H9 (cell line): Measurements from ENCODE around the gene VPS26B. TPM values are rescaled to one million over a fixed set of nuclear protein-coding genes. Genes with fewer than 3 reads are reported as not detected.

ENCODE experiments used
- DNase-seq: peaks from one replicate; pipeline ENCODE4 v3.0.0-alpha.2; 2017
- H2AFZ ChIP-seq: one replicate; pipeline ENCODE4 v1.6.1; 2013; ENCODE audit warnings: mild to moderate bottlenecking, low read length, control low read depth, moderate library complexity
- H2AK5ac ChIP-seq: 2 replicates; pipeline ENCODE4 v1.6.1; 2013; ENCODE audit warnings: low read length, control low read depth, mixed read lengths; ENCODE audit not compliant: insufficient read length
- H2BK120ac ChIP-seq: one replicate; pipeline ENCODE4 v1.6.1; 2013; ENCODE audit warnings: low read depth, mild to moderate bottlenecking, low read length, control low read depth, inconsistent platforms; ENCODE audit not compliant: poor library complexity, severe bottlenecking
- H2BK12ac ChIP-seq: 2 replicates; pipeline ENCODE4 v1.6.1; 2013; ENCODE audit warnings: low read length, control low read depth, mixed read lengths, low read depth; ENCODE audit not compliant: insufficient read length
- H2BK15ac ChIP-seq: 2 replicates; pipeline ENCODE4 v1.6.1; 2013; ENCODE audit warnings: low read depth, low read length, control low read depth
- H2BK20ac ChIP-seq: one replicate; pipeline ENCODE4 v1.6.1; 2013; ENCODE audit warnings: low read depth, mild to moderate bottlenecking, low read length, control low read depth, inconsistent platforms; ENCODE audit not compliant: poor library complexity, severe bottlenecking
- H2BK5ac ChIP-seq: 2 replicates; pipeline ENCODE4 v1.6.1; 2013; ENCODE audit warnings: low read length, control low read depth, mixed read lengths; ENCODE audit not compliant: insufficient read length
- H3K14ac ChIP-seq: 2 replicates; pipeline ENCODE4 v1.6.1; 2013; ENCODE audit warnings: low read length, control low read depth; ENCODE audit not compliant: insufficient read depth
- H3K18ac ChIP-seq: 2 replicates; pipeline ENCODE4 v1.6.1; 2013; ENCODE audit warnings: low read depth, mild to moderate bottlenecking, mixed read lengths, low read length, control low read depth; ENCODE audit not compliant: insufficient read length
- H3K23ac ChIP-seq: 2 replicates; pipeline ENCODE4 v1.6.1; 2013; ENCODE audit warnings: low read length, control low read depth, mixed read lengths, low read depth; ENCODE audit not compliant: insufficient read length
- H3K23me2 ChIP-seq: 2 replicates; pipeline ENCODE4 v1.6.1; 2013; ENCODE audit warnings: low read depth, mild to moderate bottlenecking, mixed read lengths, low read length, control low read depth; ENCODE audit not compliant: insufficient read length, poor library complexity, severe bottlenecking
- H3K27ac ChIP-seq: 2 replicates; pipeline ENCODE4 v1.5.1; 2013; ENCODE audit warnings: low read length, control low read depth, mixed read lengths, low read depth; ENCODE audit not compliant: insufficient read length
- H3K27me3 ChIP-seq: 2 replicates; pipeline ENCODE4 v1.6.1; 2013; ENCODE audit warnings: low read length, control low read depth, inconsistent platforms; ENCODE audit not compliant: insufficient read depth
- H3K4ac ChIP-seq: 2 replicates; pipeline ENCODE4 v1.6.1; 2013; ENCODE audit warnings: low read depth, mild to moderate bottlenecking, control low read depth, inconsistent platforms, low read length, moderate library complexity
- H3K4me1 ChIP-seq: 2 replicates; pipeline ENCODE4 v1.6.1; 2013; ENCODE audit warnings: low read length, control low read depth, inconsistent platforms; ENCODE audit not compliant: insufficient read depth
- H3K4me2 ChIP-seq: 2 replicates; pipeline ENCODE4 v1.6.1; 2013; ENCODE audit warnings: low read length, control low read depth, mixed read lengths; ENCODE audit not compliant: insufficient read length, insufficient read depth
- H3K56ac ChIP-seq: 2 replicates; pipeline ENCODE4 v1.6.1; 2013; ENCODE audit warnings: low read depth, mild to moderate bottlenecking, mixed read lengths, low read length, control low read depth; ENCODE audit not compliant: insufficient read length
- H3K79me1 ChIP-seq: 2 replicates; pipeline ENCODE4 v1.6.1; 2013; ENCODE audit warnings: low read depth, mild to moderate bottlenecking, moderate library complexity, low read length, control low read depth, inconsistent platforms; ENCODE audit not compliant: insufficient read depth, poor library complexity, severe bottlenecking
- H3K79me2 ChIP-seq: 2 replicates; pipeline ENCODE4 v1.6.1; 2013; ENCODE audit warnings: low read length, control low read depth, inconsistent platforms; ENCODE audit not compliant: insufficient read depth
- H3K9ac ChIP-seq: 2 replicates; pipeline ENCODE4 v1.6.1; 2013; ENCODE audit warnings: low read length, control low read depth, mixed read lengths; ENCODE audit not compliant: insufficient read length; ENCODE audit errors: extremely low read depth
- H3K9me3 ChIP-seq: one replicate; pipeline ENCODE4 v1.6.1; 2013; ENCODE audit warnings: low read depth, low read length, inconsistent platforms; ENCODE audit not compliant: control insufficient read depth
- H3T11ph ChIP-seq: one replicate; pipeline ENCODE4 v1.6.1; 2013; ENCODE audit warnings: mild to moderate bottlenecking, low read length, control low read depth, inconsistent platforms
- H4K20me1 ChIP-seq: one replicate; pipeline ENCODE4 v1.6.1; 2013; ENCODE audit not compliant: control insufficient read depth, insufficient read length, insufficient read depth
- H4K5ac ChIP-seq: 2 replicates; pipeline ENCODE4 v1.6.1; 2013; ENCODE audit warnings: low read depth, mild to moderate bottlenecking, mixed read lengths, low read length, control low read depth; ENCODE audit not compliant: insufficient read length
- H4K8ac ChIP-seq: replicated peaks from 2 replicates; pipeline ENCODE4 v1.6.1; 2013; ENCODE audit warnings: low read length, control low read depth, mixed read lengths, low read depth; ENCODE audit not compliant: insufficient read length
- H4K91ac ChIP-seq: 2 replicates; pipeline ENCODE4 v1.6.1; 2013; ENCODE audit warnings: low read depth, mild to moderate bottlenecking, moderate library complexity, mixed read lengths, low read length, control low read depth; ENCODE audit not compliant: insufficient read length
- H3K27ac Mint-ChIP-seq, 3 experiments: 2 replicates in 2 of 3; 3 replicates in 1 of 3; pipeline ENCODE4 v1.8.0; 2020 to 2021; ENCODE audit warnings: mixed read lengths in 3 of 3, mild to moderate bottlenecking in 1 of 3, moderate library complexity in 1 of 3
- H3K27me3 Mint-ChIP-seq: 2 replicates; pipeline ENCODE4 v1.8.0; 2021; ENCODE audit warnings: low read depth, mild to moderate bottlenecking, moderate library complexity, mixed read lengths
- H3K36me3 Mint-ChIP-seq, 3 experiments: 2 replicates in 2 of 3; 3 replicates in 1 of 3; pipeline ENCODE4 v1.8.0; 2020 to 2021; ENCODE audit warnings: low read depth in 3 of 3, mixed read lengths in 3 of 3; ENCODE audit not compliant: insufficient read depth in 1 of 3
- H3K4me1 Mint-ChIP-seq, 2 experiments: 2 replicates each; pipeline ENCODE4 v1.8.0; 2020; ENCODE audit warnings: mixed read lengths in 2 of 2
- H3K4me3 Mint-ChIP-seq, 2 experiments: 2 replicates in 1 of 2; 3 replicates in 1 of 2; pipeline ENCODE4 v1.8.0; 2020 to 2021; ENCODE audit warnings: mild to moderate bottlenecking in 2 of 2, mixed read lengths in 2 of 2, moderate library complexity in 1 of 2
- H3K9me3 Mint-ChIP-seq, 2 experiments: 2 replicates in 1 of 2; 3 replicates in 1 of 2; pipeline ENCODE4 v1.8.0; 2020; ENCODE audit warnings: mild to moderate bottlenecking in 2 of 2, mixed read lengths in 2 of 2, moderate library complexity in 1 of 2
- CTCF ChIP-seq: fragments of 200-600 bp; sonication (generic); conservative IDR thresholded peaks from 3 replicates; pipeline ENCODE4 v1.8.0; 2021; ENCODE audit warnings: antibody characterized with exemption, mild to moderate bottlenecking
- WGBS: extraction: QIAGEN DNeasy Blood & Tissue Kit; methylation state at CpG from one replicate; pipeline ENCODE4 v1.1.7; 2013; ENCODE audit warnings: missing lambda C conversion rate, low lambda C conversion rate, mixed read lengths; ENCODE audit not compliant: insufficient read length; ENCODE audit errors: extremely low coverage; 5-methylcytosine and 5-hydroxymethylcytosine counted together
- total RNA-seq: library from RNA; stranded (reverse); gene quantifications from 2 replicates; pipeline ENCODE4 v1.2.1, GENCODE V29; 2021

Gene VPS26B
- total RNA-seq, 1 experiment from 2014 or later: 27.5 TPM

GRCh38 chr11:134238956-134239355 is 14.5 kb downstream of the VPS26B start:
- H3K14ac ChIP-seq: no peak overlapping the region
- Mint-ChIP-seq H3K27ac (no peak overlapping the region), H3K4me3 (no peak overlapping the region), H3K9me3 (no peaks in the 10 kb centered on the region), H3K36me3 (peaks cover 5 to 33% (median 11%) of the 10 kb centered on the region in 3 experiments; a peak in 6 of 7 replicates), H3K4me1 (peaks cover 2 to 8% of the 10 kb centered on the region in 2 experiments; a peak in 3 of 4 replicates), H3K27me3 (no peaks in the 10 kb centered on the region)
- H4K5ac ChIP-seq: no peak overlapping the region
- no peak overlapping the region for H2AFZ ChIP-seq
- H3K79me2 ChIP-seq: no peaks in the 10 kb centered on the region
- H3T11ph ChIP-seq: no peak overlapping the region
- H3K4ac ChIP-seq: no peak overlapping the region
- H2BK120ac ChIP-seq: no peak overlapping the region
- no peak overlapping the region for H3K56ac ChIP-seq
- no peak overlapping the region for H3K18ac ChIP-seq
- no peaks in the 10 kb centered on the region for H3K4me1 ChIP-seq
- no peak overlapping the region for H2BK15ac ChIP-seq
- H2AK5ac ChIP-seq: no peak overlapping the region
- H4K8ac ChIP-seq: no peak overlapping the region
- no peaks in the 10 kb centered on the region for H3K23me2 ChIP-seq
- no CpG with 5 or more reads among the region's 5 CpGs for WGBS
- H3K27ac ChIP-seq: no peak overlapping the region
- TF ChIP-seq CTCF: no peak
- H3K9ac ChIP-seq: no peak overlapping the region
- no peak overlapping the region for H2BK12ac ChIP-seq
- no peaks in the 10 kb centered on the region for H3K79me1 ChIP-seq
- no peak for DNase-seq
- H2BK20ac ChIP-seq: no peak overlapping the region
- no peak overlapping the region for H2BK5ac ChIP-seq
- H3K4me2 ChIP-seq: no peak overlapping the region
- no peaks in the 10 kb centered on the region for H3K27me3 ChIP-seq
- H4K91ac ChIP-seq: no peak overlapping the region
- H3K9me3 ChIP-seq: no peaks in the 10 kb centered on the region
- H3K23ac ChIP-seq: no peak overlapping the region
- H4K20me1 ChIP-seq: no peaks in the 10 kb centered on the region
